B cell (primary cell): Measurements from ENCODE around the gene NELFE. TPM values are rescaled to one million over a fixed set of nuclear protein-coding genes. Genes with fewer than 3 reads are reported as not detected.
"Not testable (repeated sequence)": the region's sequence is repeated elsewhere in the genome, so short reads cannot be mapped to it uniquely, and the experiment has no call there.

ENCODE experiments used
- ATAC-seq: fragments of 200-7000 bp; cut with Tn5 transposase; one replicate; pipeline ENCODE4 v1.10.0; 2021; ENCODE audit warnings: low read depth, mild to moderate bottlenecking, moderate number of reproducible peaks, moderate library complexity
- CTCF ChIA-PET: fragments of 350-600 bp; sonication (Branson Sonifier 250); formaldehyde crosslinking; loops from one replicate; lab custom pipeline; 2021; ENCODE audit warnings: antibody characterized with exemption, inconsistent platforms; lab: Charles Lee
- POLR2A ChIA-PET: fragments of 350-600 bp; sonication (Branson Sonifier 250); formaldehyde crosslinking; loops from one replicate; lab custom pipeline; 2021; ENCODE audit warnings: antibody characterized with exemption; lab: Charles Lee
- DNase-seq: peaks from one replicate; pipeline ENCODE4 v3.0.0; 2013
- H2AFZ ChIP-seq: 2 replicates; pipeline ENCODE4 v1.6.1; 2012; ENCODE audit warnings: mild to moderate bottlenecking, low read depth, low read length; ENCODE audit not compliant: insufficient read depth, poor library complexity, severe bottlenecking
- H3K27ac ChIP-seq, 2 donors: 1 replicate in 1 of 2; 2 replicates in 1 of 2; pipeline ENCODE4 v1.5.1; 2012 to 2013; ENCODE audit warnings: low read length in 2 of 2, mild to moderate bottlenecking in 2 of 2, moderate library complexity in 1 of 2
- H3K27me3 ChIP-seq, 4 experiments: fragments of 200-600 bp in 1 of 4; sonication (generic) in 1 of 4; replicated peaks in 1 of 4; 1 replicate in 2 of 4; 2 replicates in 2 of 4; pipeline versions ENCODE4 v1.6.1 to v1.7.0; 2013 to 2016; ENCODE audit warnings: low read length in 3 of 4, mild to moderate bottlenecking in 2 of 4, mixed read lengths in 1 of 4, moderate library complexity in 1 of 4; ENCODE audit not compliant: insufficient read depth in 4 of 4, control insufficient read depth in 3 of 4; ENCODE audit errors: control extremely low read depth in 1 of 4
- H3K36me3 ChIP-seq, 2 experiments: replicated peaks in 1 of 2; 1 replicate in 1 of 2; 2 replicates in 1 of 2; pipeline versions ENCODE4 v1.6.1 to v1.7.1; 2013; ENCODE audit warnings: low read length in 1 of 2; ENCODE audit not compliant: insufficient read depth in 2 of 2, control insufficient read depth in 1 of 2; ENCODE audit errors: control extremely low read depth in 1 of 2, extremely low read depth in 1 of 2
- H3K4me1 ChIP-seq, 2 donors: fragments of 200-600 bp in 1 of 2; sonication (generic) in 1 of 2; 1 replicate in 1 of 2; 2 replicates in 1 of 2; pipeline versions ENCODE4 v1.5.1 to v1.6.1; 2013 to 2017; ENCODE audit warnings: low read length in 2 of 2; ENCODE audit not compliant: control insufficient read depth in 2 of 2, insufficient read depth in 2 of 2
- H3K4me2 ChIP-seq: replicated peaks from 2 replicates; pipeline ENCODE3; 2012; ENCODE audit warnings: mild to moderate bottlenecking, low read depth, low read length; ENCODE audit not compliant: poor library complexity, severe bottlenecking
- H3K4me3 ChIP-seq, 5 experiments: fragments of 200-600 bp in 1 of 5; sonication (generic) in 1 of 5; 1 replicate in 3 of 5; 2 replicates in 2 of 5; pipeline versions ENCODE4 v1.5.1 to v1.7.0; 2011 to 2016; ENCODE audit warnings: low read length in 4 of 5, mild to moderate bottlenecking in 4 of 5, low read depth in 2 of 5, control low read depth in 1 of 5, moderate library complexity in 1 of 5; ENCODE audit not compliant: insufficient read depth in 1 of 5; ENCODE audit errors: control extremely low read depth in 1 of 5, extremely low read depth in 1 of 5
- H3K79me2 ChIP-seq: fragments of 200-600 bp; sonication (generic); one replicate; pipeline ENCODE4 v1.6.0; 2016; ENCODE audit warnings: low read length; ENCODE audit not compliant: control insufficient read depth, insufficient read depth
- H3K9ac ChIP-seq: fragments of 200-600 bp; sonication (generic); 2 replicates; pipeline ENCODE4 v1.6.1; 2017; ENCODE audit warnings: mild to moderate bottlenecking, low read length, moderate library complexity
- H3K9me3 ChIP-seq, 3 donors: one replicate each; pipeline versions ENCODE4 v1.6.1 to v1.7.1; 2013; ENCODE audit warnings: low read length in 2 of 3; ENCODE audit not compliant: control insufficient read depth in 2 of 3, insufficient read depth in 1 of 3; ENCODE audit errors: control extremely low read depth in 1 of 3
- H4K20me1 ChIP-seq: 2 replicates; pipeline ENCODE4 v1.6.0; 2012; ENCODE audit warnings: mild to moderate bottlenecking, low read length; ENCODE audit not compliant: insufficient read depth, control insufficient read depth, poor library complexity, severe bottlenecking
- H3K27ac Mint-ChIP-seq: one replicate; pipeline ENCODE4 v1.8.0; 2021; ENCODE audit warnings: mixed read lengths
- H3K27me3 Mint-ChIP-seq: one replicate; pipeline ENCODE4 v1.8.0; 2021; ENCODE audit warnings: mixed read lengths
- H3K4me1 Mint-ChIP-seq: one replicate; pipeline ENCODE4 v1.8.0; 2021; ENCODE audit warnings: mixed read lengths
- H3K4me3 Mint-ChIP-seq: one replicate; pipeline ENCODE4 v1.8.0; 2021; ENCODE audit warnings: mixed read lengths
- H3K9me3 Mint-ChIP-seq: one replicate; pipeline ENCODE4 v1.8.0; 2022; ENCODE audit warnings: mixed read lengths; ENCODE audit not compliant: insufficient read depth
- CTCF ChIP-seq: fragments of 200-600 bp; IDR thresholded peaks from one replicate; pipeline ENCODE4 v1.8.0; 2022; ENCODE audit warnings: antibody characterized with exemption, mild to moderate bottlenecking
- EZH2 ChIP-seq: IDR thresholded peaks from 2 replicates; pipeline ENCODE4 v1.6.1; 2012; ENCODE audit warnings: borderline replicate concordance, low read depth, mild to moderate bottlenecking, moderate library complexity, low read length; ENCODE audit not compliant: insufficient read depth, poor library complexity, severe bottlenecking
- WGBS: methylation state at CpG from one replicate; pipeline ENCODE4 v1.1.5; 2013; ENCODE audit warnings: missing lambda C conversion rate; ENCODE audit not compliant: insufficient coverage; 5-methylcytosine and 5-hydroxymethylcytosine counted together
- intact Hi-C: fragments of 100-400 bp; cut with micrococcal nuclease; formaldehyde crosslinking; loops from one replicate; pipeline ENCODE4 v1.10.0; 2022
- polyA plus RNA-seq: library from polyadenylated mRNA; depleted of rRNA; stranded (reverse); fragments of >200 nt; gene quantifications from 2 replicates; pipeline ENCODE4 v1.2.3, GENCODE V29; 2012
- total RNA-seq, 2 donors: library from RNA; stranded (reverse); fragments of 120-200 nt in 1 of 2; gene quantifications; 1 replicate in 1 of 2; 2 replicates in 1 of 2; pipeline versions ENCODE4 v1.2.3 to v1.2.4, GENCODE V29; 2013 to 2022

Gene NELFE
- total and polyA plus RNA-seq, 2 donors (not counting 1 experiment from before 2014, with no cell fraction given): 39.0 to 53.7 TPM

- Mint-ChIP-seq H3K27me3 (peaks cover 22% of the 10 kb centered on the region), H3K4me3 (no peak overlapping the region), H3K4me1 (peaks cover 1% of the 10 kb centered on the region), H3K27ac (no peak overlapping the region), H3K9me3 (no peaks in the 10 kb centered on the region)
- 85% methylated on average over 10 of the region's 11 CpGs for WGBS
- no peak overlapping the region for H3K27ac ChIP-seq
- no peak overlapping the region for H3K4me3 ChIP-seq
- H3K36me3 ChIP-seq: no peaks in the 10 kb centered on the region
- H3K27me3 ChIP-seq: no peaks in the 10 kb centered on the region
- H3K4me2 ChIP-seq: no peak overlapping the region
- H3K79me2 ChIP-seq: no peaks in the 10 kb centered on the region
- H2AFZ ChIP-seq: no peak overlapping the region
- H3K9ac ChIP-seq: no peak overlapping the region
- TF ChIP-seq EZH2: no peak
- TF ChIP-seq CTCF: no peak
- CTCF ChIA-PET: no interaction called here
- DNase-seq (no peak), ATAC-seq (no peak)
- POLR2A ChIA-PET: no interaction called here
- intact Hi-C loops: no loop called here
- H3K9me3 ChIP-seq: no peaks in the 10 kb centered on the region
- H3K4me1 ChIP-seq: no peaks in the 10 kb centered on the region
- H4K20me1 ChIP-seq: no peaks in the 10 kb centered on the region
Observed at GRCh38 chr6:31911826-31912585, 46.8 kb downstream of the NELFE start.

GRCh38 chr6:31909298-31909697 lies 49.5 kb downstream of the NELFE start:
- H3K9me3 ChIP-seq, H3K79me2 ChIP-seq, H2AFZ ChIP-seq, H4K20me1 ChIP-seq, H3K4me3 ChIP-seq, DNase-seq, ATAC-seq, H3K36me3 ChIP-seq, H3K27ac ChIP-seq, H3K9ac ChIP-seq, H3K27me3 ChIP-seq, H3K4me2 ChIP-seq, intact Hi-C loops, H3K27ac Mint-ChIP-seq, H3K4me3 Mint-ChIP-seq, H3K4me1 Mint-ChIP-seq, POLR2A ChIA-PET, H3K4me1 ChIP-seq, H3K9me3 Mint-ChIP-seq: not testable (repeated sequence)
- peaks cover 13% of the 10 kb centered on the region for H3K27me3 Mint-ChIP-seq
- WGBS: 93% methylated on average over 5 of the region's 7 CpGs
- CTCF ChIA-PET: interaction anchor here (0.6 kb wide), 1 partner anchor 1778 kb away, joined by 3 read pairs; no protein-coding TSS in a partner anchor
